Measurements from ENCODE around the gene SCARB2. TPM values are rescaled to one million over a fixed set of nuclear protein-coding genes. Genes with fewer than 3 reads are reported as not detected.
A peak's percentile ranks its signal among the peaks of the same experiment; 100 is the strongest.

The SCARB2 gene
- total and polyA plus RNA-seq, 2 experiments from 2014 or later, result 17.7 to 41.0 TPM

GRCh38 chr4:76197971-76198410 lies 15.6 kb downstream of the SCARB2 start:
- no peak for DNase-seq (ENCODE audit: low spot score)
- Histone ChIP-seq H3K9me2 (ENCODE audit: insufficient read depth) (no peaks in the 10 kb centered on the region), H3K4me3 (no peak overlapping the region), H3K36me3 (ENCODE audit: insufficient read depth) (peaks cover under 1% of the 10 kb centered on the region; the same call in 1 of the 2 replicates), H3K4me1 (ENCODE audit: insufficient read depth) (peaks cover 11% of the 10 kb centered on the region; the same call in 1 of the 2 replicates), H3K4me2 (no peak overlapping the region), H2AFZ (no peak overlapping the region), H3K27me3 (ENCODE audit: insufficient read depth) (no peaks in the 10 kb centered on the region), H3F3A (replicated peaks; ENCODE audit: low read depth) (no peaks in the 10 kb centered on the region), H4K20me1 (replicated peaks; ENCODE audit: insufficient read depth) (no peaks in the 10 kb centered on the region), H3K79me2 (replicated peaks; ENCODE audit: insufficient read depth) (no peaks in the 10 kb centered on the region), H3K27ac (ENCODE audit: low read depth) (no peak overlapping the region)
- peaks cover 26% of the 10 kb centered on the region for H3K4me1 Mint-ChIP-seq
- H3K36me3 Mint-ChIP-seq (ENCODE audit: low read depth), result peaks cover 21% of the 10 kb centered on the region
- no peak overlapping the region for H3K27ac Mint-ChIP-seq
- H3K27me3 Mint-ChIP-seq (ENCODE audit: insufficient read depth, low read depth, poor library complexity), result peaks cover 1% of the 10 kb centered on the region
- peak; percentile 64 for ATAC-seq
- no peaks in the 10 kb centered on the region; the same call in 2 of the 3 replicates for H3K9me3 Mint-ChIP-seq
- H3K4me3 Mint-ChIP-seq, result no peak overlapping the region
- TF ChIP-seq EZH2phosphoT487 (IDR thresholded peaks at IDR 0.05; ENCODE audit: unreplicated experiment), result no peak
- no peak for TF ChIP-seq ETS1 (IDR thresholded peaks at IDR 0.05)
- TF ChIP-seq CTCF (conservative IDR thresholded peaks at IDR 0.05; ENCODE audit: low read depth in 2 of 2), result no peak
- no peak for TF ChIP-seq JUNB (IDR thresholded peaks at IDR 0.05; ENCODE audit: unreplicated experiment)
- TF ChIP-seq STAT1 (IDR thresholded peaks at IDR 0.05; ENCODE audit: unreplicated experiment), result no peak
- TF ChIP-seq ZNF462 (CRISPR knock-in tag; IDR thresholded peaks at IDR 0.05), result no peak
- TF ChIP-seq POLR2AphosphoS5 (IDR thresholded peaks at IDR 0.05; ENCODE audit: low read depth), result no peak
- no peak for TF ChIP-seq NANOG (IDR thresholded peaks at IDR 0.05; ENCODE audit: borderline replicate concordance)
- no peak for TF ChIP-seq EZH2 (IDR thresholded peaks at IDR 0.05; ENCODE audit: low read depth, unreplicated experiment)
- TF ChIP-seq ZNF331 (CRISPR knock-in tag; IDR thresholded peaks at IDR 0.05; ENCODE audit: low read depth), result no peak
- TF ChIP-seq CREB1 (CRISPR knock-in tag; IDR thresholded peaks at IDR 0.05; ENCODE audit: low read depth), result no peak
- TF ChIP-seq ZNF114 (CRISPR knock-in tag; IDR thresholded peaks at IDR 0.05), result no peak
